HepG2 (cell line): ENCODE results near the gene RGS19. TPM values are rescaled to one million over a fixed set of nuclear protein-coding genes. Genes with fewer than 3 reads are reported as not detected.

Source experiments
- ATAC-seq: fragments of 200-7000 bp; cut with Tn5 transposase; 3 replicates; pipeline ENCODE4 v1.9.1; 2020; ENCODE audit warnings: mild to moderate bottlenecking, moderate library complexity
- BruUV-seq: library from RNA; stranded (reverse); fragments of 400-500 nt; replicated peaks from 2 replicates; lab custom pipeline; 2021; lab: Mats Ljungman, UMichigan
- CTCF ChIA-PET: fragments of 300-600 bp; formaldehyde crosslinking; extraction: SDS; loops from one replicate; lab custom pipeline; 2021; ENCODE audit warnings: low total read pairs, inconsistent platforms, low intra/inter-chr PET ratio; lab: Yijun Ruan, JAX
- POLR2A ChIA-PET: fragments of 350-600 bp; sonication (Branson Sonifier 250); formaldehyde crosslinking; loops from one replicate; lab custom pipeline; 2020; ENCODE audit warnings: antibody characterized with exemption, inconsistent platforms; lab: Yijun Ruan, JAX
- DNase-seq: peaks from one replicate; pipeline ENCODE4 v3.0.0-alpha.2; 2015; ENCODE audit warnings: low spot score
- FAIRE-seq: peaks from 3 replicates; lab custom pipeline; 2011; peaks lifted over from hg19 to GRCh38; lab: Jason Lieb, UNC
- H2AFZ ChIP-seq: one replicate; pipeline ENCODE4 v1.6.1; 2011; ENCODE audit warnings: low read length, inconsistent platforms
- H3K27ac ChIP-seq: fragments of 300-600 bp; 3 replicates; pipeline ENCODE4 v1.8.0; 2011; ENCODE audit warnings: mixed run types, mild to moderate bottlenecking, mixed read lengths, low read length, inconsistent platforms; ENCODE audit not compliant: insufficient read depth; ENCODE audit errors: extremely low read length
- H3K27me3 ChIP-seq, 2 experiments: fragments of 200-600 bp in 1 of 2; 2 replicates in 1 of 2; 3 replicates in 1 of 2; pipeline versions ENCODE4 v1.6.0 to v1.8.0; 2011; ENCODE audit warnings: low read length in 2 of 2, mild to moderate bottlenecking in 2 of 2, moderate library complexity in 2 of 2, inconsistent platforms in 1 of 2; ENCODE audit not compliant: insufficient read depth in 2 of 2, control insufficient read depth in 1 of 2
- H3K36me3 ChIP-seq, 2 experiments: fragments of 200-600 bp in 1 of 2; replicated peaks in 1 of 2; 2 replicates in 1 of 2; 3 replicates in 1 of 2; pipeline versions ENCODE4 v1.5.1 to v1.8.0; 2011; ENCODE audit warnings: low read length in 2 of 2, inconsistent platforms in 1 of 2; ENCODE audit not compliant: insufficient read depth in 2 of 2, control insufficient read depth in 1 of 2
- H3K4me1 ChIP-seq: 2 replicates; pipeline ENCODE4 v1.5.1; 2012; ENCODE audit warnings: low read length, inconsistent platforms; ENCODE audit not compliant: insufficient read depth
- H3K4me2 ChIP-seq: 2 replicates; pipeline ENCODE4 v1.6.0; 2011; ENCODE audit warnings: low read depth, low read length, inconsistent platforms
- H3K4me3 ChIP-seq, 3 experiments: fragments of 200-600 bp in 1 of 3; sonication (generic), shearing (Covaris generic) in 1 of 3; replicated peaks in 1 of 3; 2 replicates each; pipeline ENCODE4 v1.5.1; 2011 to 2016; ENCODE audit warnings: low read length in 3 of 3, inconsistent platforms in 2 of 3, low read depth in 2 of 3, mild to moderate bottlenecking in 2 of 3, control low read depth in 1 of 3, mixed read lengths in 1 of 3; ENCODE audit not compliant: insufficient read depth in 1 of 3
- H3K79me2 ChIP-seq: one replicate; pipeline ENCODE4 v1.6.1; 2011; ENCODE audit warnings: low read length, inconsistent platforms; ENCODE audit not compliant: insufficient read depth
- H3K9ac ChIP-seq: 2 replicates; pipeline ENCODE4 v1.6.0; 2011; ENCODE audit warnings: mild to moderate bottlenecking, low read depth, low read length, inconsistent platforms; ENCODE audit not compliant: insufficient read depth
- H3K9me3 ChIP-seq: 2 replicates; pipeline ENCODE4 v1.5.1; 2012; ENCODE audit warnings: mild to moderate bottlenecking, low read length
- H4K20me1 ChIP-seq: 2 replicates; pipeline ENCODE4 v1.6.0; 2011; ENCODE audit warnings: inconsistent platforms, mild to moderate bottlenecking, low read length, moderate library complexity; ENCODE audit not compliant: insufficient read depth
- AGO2 ChIP-seq: fragments of 200-400 bp; formaldehyde crosslinking; optimal IDR thresholded peaks from 2 replicates; pipeline ENCODE3; 2017; ENCODE audit warnings: mild to moderate bottlenecking, low read depth, low read length, moderate library complexity
- NR3C1 ChIP-seq: sonication (generic); formaldehyde crosslinking; IDR thresholded peaks from 2 replicates; pipeline ENCODE4 v1.4.0; 2020; ENCODE audit warnings: missing genetic modification reagents
- RBFOX2 ChIP-seq: fragments of 200-400 bp; formaldehyde crosslinking; IDR thresholded peaks from 2 replicates; pipeline ENCODE4 v1.6.1; 2017; ENCODE audit warnings: low read depth, mild to moderate bottlenecking, low read length
- SMARCE1 ChIP-seq: fragments of 450-650 bp; IDR thresholded peaks from 2 replicates; pipeline ENCODE4 v1.6.1; 2017; ENCODE audit warnings: borderline replicate concordance
- ZNF205 ChIP-seq: IDR thresholded peaks from 2 replicates; pipeline ENCODE4 v1.6.1; 2018; ENCODE audit warnings: missing biosample characterization, missing genetic modification reagents
- ZNF30 ChIP-seq: sonication (generic); formaldehyde crosslinking; IDR thresholded peaks from 2 replicates; pipeline ENCODE4 v1.5.0; 2020; ENCODE audit warnings: mild to moderate bottlenecking, missing genetic modification reagents
- WGBS: methylation state at CpG from one replicate; pipeline ENCODE4 v1.1.6; 2017; ENCODE audit warnings: low lambda C conversion rate; 5-methylcytosine and 5-hydroxymethylcytosine counted together
- in situ Hi-C: cut with HindIII; loops from 2 replicates; pipeline ENCODE4 v1.10.0; 2017; ENCODE audit warnings: low pct_unique_long_range_greater_than_20kb; ENCODE audit not compliant: extremely low pct_ligation_motif_present
- intact Hi-C: fragments of 100-400 bp; cut with micrococcal nuclease; formaldehyde crosslinking; loops from one replicate; pipeline ENCODE4 v1.10.0; 2022; ENCODE audit not compliant: unreplicated experiment
- polyA plus RNA-seq, 8 experiments: library from polyadenylated mRNA; depleted of rRNA in 3 of 8; stranded (reverse) in 7 of 8; unstranded in 1 of 8; fragments of >200 nt; fragmentation: Illumina TruSeq in 4 of 8; extraction: Trizol in 4 of 8; gene quantifications; 2 replicates each; pipeline versions ENCODE4 v1.2.1 to v1.2.3, GENCODE V29; 2011 to 2016; ENCODE audit warnings: low read depth in 4 of 8, missing spikeins in 1 of 8, mixed read lengths in 1 of 8; ENCODE audit not compliant: insufficient read depth in 1 of 8
- total RNA-seq, 5 experiments: library from RNA; depleted of rRNA; stranded (reverse); fragments of >200 nt; fragmentation: Illumina TruSeq; extraction: Trizol; gene quantifications; 2 replicates each; pipeline ENCODE4 v1.2.3, GENCODE V29; 2016; ENCODE audit warnings: low read depth in 1 of 5
- TF ChIP-seq, protein P1 (sequence below): fragments of 450-650 bp; IDR thresholded peaks from 2 replicates; pipeline ENCODE4 v1.6.1; 2016
- TF ChIP-seq, protein P2 (sequence below): sonication (generic); formaldehyde crosslinking; IDR thresholded peaks from 2 replicates; pipeline ENCODE4 v1.5.0; 2020; ENCODE audit warnings: mild to moderate bottlenecking, missing genetic modification reagents

Gene RGS19
- total and polyA plus RNA-seq, 2 of the 13 experiments (the other 11 are each of a cell fraction or from before 2014, with no cell fraction given), result 10.7 to 11.9 TPM

DNA sequence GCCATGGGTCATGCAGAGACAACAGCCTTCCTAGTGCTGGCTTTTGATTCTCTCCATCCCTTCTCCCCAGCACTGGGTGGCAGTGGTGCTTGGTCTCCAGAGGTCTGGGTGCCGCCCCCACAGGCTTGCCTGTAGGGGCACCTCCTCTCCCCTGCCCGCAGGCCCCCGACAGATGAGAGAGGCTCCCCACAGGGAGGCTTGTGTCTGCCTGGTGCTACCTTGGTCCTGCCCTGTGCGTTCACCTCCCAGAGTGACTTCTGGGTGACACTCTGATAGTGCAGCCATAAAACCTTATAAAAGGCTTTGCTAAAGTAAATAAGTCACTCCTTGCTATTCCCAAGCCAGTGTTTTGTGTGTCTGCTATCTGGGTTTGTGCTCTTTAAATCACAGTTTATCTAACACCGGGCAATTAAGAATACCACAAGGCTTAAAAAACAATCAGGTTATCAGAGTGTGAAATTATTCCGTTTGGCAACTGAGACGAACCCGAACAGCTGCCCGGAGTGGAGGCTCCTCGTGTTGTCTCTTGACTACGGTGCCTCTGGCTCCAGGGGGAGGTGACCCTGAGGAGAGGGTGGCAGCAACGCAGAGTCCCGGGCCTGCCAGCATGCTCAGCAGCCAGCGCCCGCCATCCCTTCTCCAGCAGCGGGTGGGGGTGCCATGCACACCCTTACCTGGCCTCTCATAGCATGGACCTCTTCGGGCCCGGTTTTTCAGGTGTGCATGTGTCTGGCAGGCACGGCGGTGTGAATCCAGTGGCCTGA, 48.8 kb downstream of the RGS19 start:
- in situ Hi-C loops, result no loop called here
- TF ChIP-seq NR3C1 (no peak), SMARCE1 (no peak), AGO2 (peak; percentile 75), ZNF30 (CRISPR knock-in tag) (no peak)
- TF ChIP-seq, all 625 proteins: peak for 1
- ATAC-seq (no peak), FAIRE-seq (no peak), DNase-seq (no peak)
- H3K36me3 ChIP-seq, result peaks cover 56 to 78% of the 10 kb centered on the region in 2 experiments
- H4K20me1 ChIP-seq, result no peaks in the 10 kb centered on the region
- peaks cover 12% of the 10 kb centered on the region for H3K4me1 ChIP-seq
- H2AFZ ChIP-seq, result no peak overlapping the region
- POLR2A ChIA-PET, result no interaction called here
- H3K4me2 ChIP-seq, result no peak overlapping the region
- H3K9ac ChIP-seq, result no peak overlapping the region
- no peaks in the 10 kb centered on the region for H3K27me3 ChIP-seq
- H3K4me3 ChIP-seq, result no peak overlapping the region
- no TSS peak for BruUV-seq
- WGBS, result 98% methylated on average over 20 of the region's 20 CpGs
- no peak overlapping the region for H3K27ac ChIP-seq
- CTCF ChIA-PET, result no interaction called here
- intact Hi-C loops, result no loop called here
- H3K79me2 ChIP-seq, result no peaks in the 10 kb centered on the region
- H3K9me3 ChIP-seq, result no peaks in the 10 kb centered on the region

DNA sequence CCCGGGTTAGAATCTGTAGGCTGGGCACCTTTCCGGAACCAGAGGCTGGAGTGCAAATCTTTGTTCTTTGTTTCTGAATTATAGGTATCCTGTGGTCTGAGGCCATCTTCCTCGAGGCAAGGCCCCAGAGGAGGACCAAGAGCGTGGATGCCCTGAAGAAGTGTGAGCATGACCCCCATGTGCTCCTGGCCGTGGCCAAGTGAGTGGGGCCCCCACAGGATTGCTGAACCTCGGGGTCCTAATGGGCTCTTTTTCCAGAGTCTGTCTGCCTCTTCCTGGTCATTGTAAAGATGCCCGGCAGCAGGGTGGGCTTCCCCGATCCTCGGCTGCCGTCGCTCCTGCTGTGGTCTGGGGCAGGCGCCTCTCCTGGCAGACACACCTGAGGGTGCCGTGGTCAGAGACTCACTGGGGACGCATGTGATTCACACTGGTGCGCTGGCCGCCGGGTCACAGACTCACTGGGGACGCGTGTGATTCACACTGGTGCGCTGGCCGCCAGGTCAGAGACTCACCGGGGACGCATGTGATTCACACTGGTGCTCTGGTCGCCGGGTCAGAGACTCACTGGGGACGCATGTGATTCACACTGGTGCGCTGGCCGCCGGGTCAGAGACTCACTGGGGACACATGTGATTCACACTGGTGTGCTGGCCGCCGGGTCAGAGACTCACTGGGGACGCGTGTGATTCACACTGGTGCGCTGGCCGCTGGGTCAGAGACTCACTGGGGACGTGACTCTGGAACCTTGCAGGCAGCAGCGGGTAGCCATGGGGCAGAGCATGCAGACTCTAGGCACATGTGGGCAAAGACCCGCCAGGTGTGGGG, 49.8 kb downstream of the RGS19 start:
- Histone ChIP-seq H3K27ac (no peak overlapping the region), H4K20me1 (no peaks in the 10 kb centered on the region), H3K4me3 (no peak overlapping the region), H3K36me3 (peaks cover 59 to 76% of the 10 kb centered on the region in 2 experiments), H3K4me2 (no peak overlapping the region), H3K79me2 (peaks cover 4% of the 10 kb centered on the region), H3K9me3 (no peaks in the 10 kb centered on the region), H3K4me1 (peaks cover 12% of the 10 kb centered on the region), H3K27me3 (no peaks in the 10 kb centered on the region), H3K9ac (no peak overlapping the region), H2AFZ (no peak overlapping the region)
- POLR2A ChIA-PET, result no interaction called here
- CTCF ChIA-PET, result no interaction called here
- WGBS, result 97% methylated on average over 27 of the region's 38 CpGs
- DNase-seq (no peak), ATAC-seq (no peak), FAIRE-seq (no peak)
- BruUV-seq, result no TSS peak
- in situ Hi-C loops, result no loop called here
- TF ChIP-seq, protein P1, sequence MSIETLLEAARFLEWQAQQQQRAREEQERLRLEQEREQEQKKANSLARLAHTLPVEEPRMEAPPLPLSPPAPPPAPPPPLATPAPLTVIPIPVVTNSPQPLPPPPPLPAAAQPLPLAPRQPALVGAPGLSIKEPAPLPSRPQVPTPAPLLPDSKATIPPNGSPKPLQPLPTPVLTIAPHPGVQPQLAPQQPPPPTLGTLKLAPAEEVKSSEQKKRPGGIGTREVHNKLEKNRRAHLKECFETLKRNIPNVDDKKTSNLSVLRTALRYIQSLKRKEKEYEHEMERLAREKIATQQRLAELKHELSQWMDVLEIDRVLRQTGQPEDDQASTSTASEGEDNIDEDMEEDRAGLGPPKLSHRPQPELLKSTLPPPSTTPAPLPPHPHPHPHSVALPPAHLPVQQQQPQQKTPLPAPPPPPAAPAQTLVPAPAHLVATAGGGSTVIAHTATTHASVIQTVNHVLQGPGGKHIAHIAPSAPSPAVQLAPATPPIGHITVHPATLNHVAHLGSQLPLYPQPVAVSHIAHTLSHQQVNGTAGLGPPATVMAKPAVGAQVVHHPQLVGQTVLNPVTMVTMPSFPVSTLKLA, result peak; percentile 43
- no peak for TF ChIP-seq ZNF205 (CRISPR knock-in tag)
- 0 out of 2 replicates have a peak, but pooled peaks have one; percentile 42 for TF ChIP-seq RBFOX2
- peak; percentile 68 for TF ChIP-seq AGO2
- TF ChIP-seq, protein P2, sequence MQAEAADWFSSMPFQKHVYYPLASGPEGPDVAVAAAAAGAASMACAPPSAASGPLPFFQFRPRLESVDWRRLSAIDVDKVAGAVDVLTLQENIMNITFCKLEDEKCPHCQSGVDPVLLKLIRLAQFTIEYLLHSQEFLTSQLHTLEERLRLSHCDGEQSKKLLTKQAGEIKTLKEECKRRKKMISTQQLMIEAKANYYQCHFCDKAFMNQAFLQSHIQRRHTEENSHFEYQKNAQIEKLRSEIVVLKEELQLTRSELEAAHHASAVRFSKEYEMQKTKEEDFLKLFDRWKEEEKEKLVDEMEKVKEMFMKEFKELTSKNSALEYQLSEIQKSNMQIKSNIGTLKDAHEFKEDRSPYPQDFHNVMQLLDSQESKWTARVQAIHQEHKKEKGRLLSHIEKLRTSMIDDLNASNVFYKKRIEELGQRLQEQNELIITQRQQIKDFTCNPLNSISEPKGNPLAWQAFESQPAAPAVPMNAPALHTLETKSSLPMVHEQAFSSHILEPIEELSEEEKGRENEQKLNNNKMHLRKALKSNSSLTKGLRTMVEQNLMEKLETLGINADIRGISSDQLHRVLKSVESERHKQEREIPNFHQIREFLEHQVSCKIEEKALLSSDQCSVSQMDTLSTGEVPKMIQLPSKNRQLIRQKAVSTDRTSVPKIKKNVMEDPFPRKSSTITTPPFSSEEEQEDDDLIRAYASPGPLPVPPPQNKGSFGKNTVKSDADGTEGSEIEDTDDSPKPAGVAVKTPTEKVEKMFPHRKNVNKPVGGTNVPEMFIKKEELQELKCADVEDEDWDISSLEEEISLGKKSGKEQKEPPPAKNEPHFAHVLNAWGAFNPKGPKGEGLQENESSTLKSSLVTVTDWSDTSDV (CRISPR knock-in tag), result peak; percentile 53; the same call in 1 of the 2 replicates
- intact Hi-C loops, result no loop called here
